Body of pancreas (tissue), 4 donors: ENCODE results near the gene TBX5.

Experiments used
- POLR2A ChIP-seq, 3 donors: fragments of 450-650 bp; IDR thresholded peaks; one replicate each; pipeline ENCODE4 v1.6.1; 2016; ENCODE audit warnings: antibody characterized with exemption in 3 of 3, mild to moderate bottlenecking in 2 of 3
- TF ChIP-seq, protein P1 (sequence below), 7 experiments: fragments of 450-650 bp in 4 of 7; fragments of 200-600 bp in 3 of 7; sonication (generic) in 3 of 7; IDR thresholded peaks; one replicate each; pipeline ENCODE4 v1.5.1; 2016 to 2019; ENCODE audit warnings: antibody characterized with exemption in 7 of 7

DNA sequence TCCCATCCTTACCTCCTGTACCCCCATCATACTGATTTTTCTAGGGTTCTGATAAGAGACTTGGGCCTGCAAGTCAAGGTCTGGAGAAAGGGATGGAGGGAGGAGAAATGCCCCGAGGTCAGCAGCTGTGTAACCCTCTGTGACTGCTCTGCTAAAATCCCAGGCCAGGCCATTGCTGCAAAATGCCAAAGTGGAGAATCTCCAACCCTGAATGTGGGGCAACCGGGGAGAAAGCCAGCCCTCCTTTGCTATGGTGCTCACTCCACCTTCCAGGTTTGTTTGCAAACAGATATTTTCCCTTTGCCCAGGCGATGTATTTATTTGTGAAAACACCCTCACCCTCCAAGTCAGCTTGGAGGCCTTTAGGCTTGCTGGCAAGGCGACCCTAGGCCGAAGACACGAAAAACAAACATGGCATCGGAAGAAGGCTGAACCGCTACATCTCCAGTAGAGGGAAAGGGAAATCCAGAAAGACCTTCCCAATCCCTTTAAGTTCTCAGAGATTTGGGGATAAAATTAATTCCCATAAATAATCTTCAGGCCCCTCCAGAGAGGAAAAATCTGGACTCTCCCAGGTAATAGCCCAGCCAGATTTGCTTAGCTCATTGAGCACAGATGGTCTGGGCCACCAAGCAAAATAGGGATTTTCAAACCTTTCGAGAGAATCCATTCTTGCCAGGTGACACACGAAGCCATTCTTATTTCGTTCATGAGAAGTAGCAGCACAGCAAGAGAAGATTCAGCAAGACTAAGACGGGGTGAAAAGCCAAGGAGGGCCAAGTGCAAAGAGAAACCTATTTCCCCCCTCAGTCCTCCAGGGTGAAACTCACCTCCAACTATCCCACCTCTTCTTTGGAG lies 1.3 kb upstream of the TBX5 start:
- TF ChIP-seq, protein P1, sequence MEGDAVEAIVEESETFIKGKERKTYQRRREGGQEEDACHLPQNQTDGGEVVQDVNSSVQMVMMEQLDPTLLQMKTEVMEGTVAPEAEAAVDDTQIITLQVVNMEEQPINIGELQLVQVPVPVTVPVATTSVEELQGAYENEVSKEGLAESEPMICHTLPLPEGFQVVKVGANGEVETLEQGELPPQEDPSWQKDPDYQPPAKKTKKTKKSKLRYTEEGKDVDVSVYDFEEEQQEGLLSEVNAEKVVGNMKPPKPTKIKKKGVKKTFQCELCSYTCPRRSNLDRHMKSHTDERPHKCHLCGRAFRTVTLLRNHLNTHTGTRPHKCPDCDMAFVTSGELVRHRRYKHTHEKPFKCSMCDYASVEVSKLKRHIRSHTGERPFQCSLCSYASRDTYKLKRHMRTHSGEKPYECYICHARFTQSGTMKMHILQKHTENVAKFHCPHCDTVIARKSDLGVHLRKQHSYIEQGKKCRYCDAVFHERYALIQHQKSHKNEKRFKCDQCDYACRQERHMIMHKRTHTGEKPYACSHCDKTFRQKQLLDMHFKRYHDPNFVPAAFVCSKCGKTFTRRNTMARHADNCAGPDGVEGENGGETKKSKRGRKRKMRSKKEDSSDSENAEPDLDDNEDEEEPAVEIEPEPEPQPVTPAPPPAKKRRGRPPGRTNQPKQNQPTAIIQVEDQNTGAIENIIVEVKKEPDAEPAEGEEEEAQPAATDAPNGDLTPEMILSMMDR (IDR thresholded peaks at IDR 0.05), result no peak
- TF ChIP-seq POLR2A (IDR thresholded peaks at IDR 0.05), result no peak
